Liver (tissue), 9 donors: ENCODE measurements around the gene ARHGEF7. TPM values are rescaled to one million over a fixed set of nuclear protein-coding genes. Genes with fewer than 3 reads are reported as not detected.

ENCODE experiments used
- DNase-seq: peaks from one replicate; pipeline ENCODE4 v3.0.0-alpha.2; 2017; ENCODE audit warnings: low spot score
- H3K27ac ChIP-seq, 2 donors: one replicate each; pipeline ENCODE4 v1.7.0; 2013; ENCODE audit warnings: inconsistent platforms in 2 of 2, low read length in 2 of 2, control low read depth in 1 of 2, low read depth in 1 of 2, mild to moderate bottlenecking in 1 of 2
- H3K27me3 ChIP-seq, 4 donors: one replicate each; pipeline versions ENCODE4 v1.6.1 to v1.7.0; 2013; ENCODE audit warnings: low read length in 3 of 4, inconsistent platforms in 1 of 4, mild to moderate bottlenecking in 1 of 4, moderate library complexity in 1 of 4; ENCODE audit not compliant: control insufficient read depth in 4 of 4, insufficient read depth in 4 of 4
- H3K36me3 ChIP-seq, 4 donors: one replicate each; pipeline versions ENCODE4 v1.6.1 to v1.7.0; 2013; ENCODE audit warnings: low read length in 3 of 4, mild to moderate bottlenecking in 3 of 4, low read depth in 1 of 4, moderate library complexity in 1 of 4; ENCODE audit not compliant: control insufficient read depth in 4 of 4, insufficient read depth in 3 of 4
- H3K4me1 ChIP-seq, 4 donors: one replicate each; pipeline versions ENCODE4 v1.6.1 to v1.7.0; 2013; ENCODE audit warnings: low read length in 3 of 4, mild to moderate bottlenecking in 3 of 4, moderate library complexity in 1 of 4; ENCODE audit not compliant: control insufficient read depth in 4 of 4, insufficient read depth in 4 of 4
- H3K4me3 ChIP-seq, 3 donors: one replicate each; pipeline versions ENCODE4 v1.6.1 to v1.7.0; 2013; ENCODE audit warnings: low read length in 3 of 3, control low read depth in 1 of 3, low read depth in 1 of 3, mild to moderate bottlenecking in 1 of 3
- H3K9ac ChIP-seq, 2 donors: one replicate each; pipeline ENCODE4 v1.7.0; 2013; ENCODE audit warnings: low read length in 2 of 2, mild to moderate bottlenecking in 2 of 2, moderate library complexity in 2 of 2, control low read depth in 1 of 2, low read depth in 1 of 2
- H3K9me3 ChIP-seq, 4 donors: one replicate each; pipeline versions ENCODE4 v1.6.1 to v1.7.0; 2013; ENCODE audit warnings: low read length in 3 of 4; ENCODE audit not compliant: control insufficient read depth in 4 of 4
- ATF3 ChIP-seq: IDR thresholded peaks from 2 replicates; pipeline ENCODE4 v1.6.1; 2016; ENCODE audit warnings: antibody characterized with exemption
- CTCF ChIP-seq: fragments of 150-350 bp; IDR thresholded peaks from 2 replicates; pipeline ENCODE4 v1.5.1; 2017; ENCODE audit warnings: improper control_type of control experiment, low read depth, low read length; ENCODE audit not compliant: missing input control
- EGR1 ChIP-seq, 2 donors: IDR thresholded peaks; 2 replicates each; pipeline ENCODE4 v1.6.1; 2016 to 2018; ENCODE audit warnings: antibody characterized with exemption in 2 of 2, low read depth in 2 of 2
- FOXA1 ChIP-seq: IDR thresholded peaks from 2 replicates; pipeline ENCODE4 v1.6.1; 2016; ENCODE audit warnings: antibody characterized with exemption
- FOXA2 ChIP-seq: IDR thresholded peaks from 2 replicates; pipeline ENCODE4 v1.6.1; 2016; ENCODE audit warnings: antibody characterized with exemption
- GABPA ChIP-seq, 2 donors: IDR thresholded peaks in 1 of 2; conservative IDR thresholded peaks in 1 of 2; 2 replicates each; pipeline ENCODE4 v1.6.1; 2016; ENCODE audit warnings: antibody characterized with exemption in 2 of 2, mild to moderate bottlenecking in 1 of 2, moderate library complexity in 1 of 2
- HNF4A ChIP-seq, 2 donors: conservative IDR thresholded peaks; 2 replicates each; pipeline ENCODE4 v1.6.1; 2016; ENCODE audit warnings: antibody characterized with exemption in 2 of 2, mild to moderate bottlenecking in 2 of 2
- HNF4G ChIP-seq: IDR thresholded peaks from 2 replicates; pipeline ENCODE4 v1.6.1; 2016; ENCODE audit warnings: antibody characterized with exemption
- JUND ChIP-seq, 2 donors: IDR thresholded peaks; 2 replicates each; pipeline ENCODE4 v1.6.1; 2016; ENCODE audit warnings: antibody characterized with exemption in 2 of 2
- NR2F2 ChIP-seq: IDR thresholded peaks from 2 replicates; pipeline ENCODE4 v1.6.1; 2016; ENCODE audit warnings: antibody characterized with exemption
- RAD21 ChIP-seq, 2 donors: IDR thresholded peaks; 2 replicates each; pipeline ENCODE4 v1.6.1; 2016; ENCODE audit warnings: antibody characterized with exemption in 2 of 2, mild to moderate bottlenecking in 2 of 2
- REST ChIP-seq: IDR thresholded peaks from 2 replicates; pipeline ENCODE4 v1.6.1; 2016; ENCODE audit warnings: antibody characterized with exemption, mild to moderate bottlenecking
- RXRA ChIP-seq, 2 donors: IDR thresholded peaks; 2 replicates each; pipeline ENCODE4 v1.6.1; 2017 to 2018; ENCODE audit warnings: antibody characterized with exemption in 2 of 2, mild to moderate bottlenecking in 1 of 2
- SP1 ChIP-seq: IDR thresholded peaks from 2 replicates; pipeline ENCODE4 v1.6.1; 2018; ENCODE audit warnings: antibody characterized with exemption, mild to moderate bottlenecking
- TAF1 ChIP-seq: conservative IDR thresholded peaks from 2 replicates; pipeline ENCODE4 v1.6.1; 2016; ENCODE audit warnings: antibody characterized with exemption, mild to moderate bottlenecking
- YY1 ChIP-seq: IDR thresholded peaks from 2 replicates; pipeline ENCODE4 v1.6.1; 2016; ENCODE audit warnings: antibody characterized with exemption, mild to moderate bottlenecking
- ZBTB33 ChIP-seq: IDR thresholded peaks from 2 replicates; pipeline ENCODE4 v1.6.1; 2016; ENCODE audit warnings: antibody characterized with exemption
- WGBS: extraction: QIAGEN DNeasy Blood & Tissue Kit; methylation state at CpG from one replicate; pipeline ENCODE4 v1.1.7; 2013; 5-methylcytosine and 5-hydroxymethylcytosine counted together
- polyA plus RNA-seq, 2 donors: library from polyadenylated mRNA; stranded (reverse) in 1 of 2; unstranded in 1 of 2; fragments of 200-250 nt in 1 of 2; fragments of >200 nt in 1 of 2; fragmentation: Nextera tagmentation in 1 of 2; extraction: Ambion mirVana in 1 of 2; gene quantifications; one replicate each; pipeline versions ENCODE4 v1.2.1 to v1.2.3, GENCODE V29; 2013 to 2015
- total RNA-seq, 2 donors: library from RNA; depleted of rRNA; stranded (reverse); fragments of >200 nt; gene quantifications; one replicate each; pipeline ENCODE4 v1.2.3, GENCODE V29; 2014
- TF ChIP-seq, protein P1 (sequence below): IDR thresholded peaks from 2 replicates; pipeline ENCODE4 v1.6.1; 2016; ENCODE audit warnings: antibody characterized with exemption
- donor health status: healthy.
- donor health status: healthy.
- donor health status: healthy.
- donor health status: healthy.
- donor health status: healthy.

The ARHGEF7 gene
- total and polyA plus RNA-seq, 4 donors = 10.3 to 37.5 (median 20.1) TPM

- Histone ChIP-seq H3K9me3 (no peaks in the 10 kb centered on the region), H3K4me1 (peaks cover 0 to 3% (median 0%) of the 10 kb centered on the region in 4 donors), H3K36me3 (peaks cover 0 to 50% (median 29%) of the 10 kb centered on the region in 4 donors), H3K9ac (no peak overlapping the region), H3K27me3 (no peaks in the 10 kb centered on the region), H3K27ac (no peak overlapping the region), H3K4me3 (no peak overlapping the region)
- DNase-seq = no peak
- TF ChIP-seq TAF1 = no peak
- no peak for TF ChIP-seq RXRA (IDR thresholded peaks at IDR 0.05)
- TF ChIP-seq HNF4A (conservative IDR thresholded peaks at IDR 0.05) = no peak
- no peak for TF ChIP-seq ATF3
- TF ChIP-seq, protein P1, sequence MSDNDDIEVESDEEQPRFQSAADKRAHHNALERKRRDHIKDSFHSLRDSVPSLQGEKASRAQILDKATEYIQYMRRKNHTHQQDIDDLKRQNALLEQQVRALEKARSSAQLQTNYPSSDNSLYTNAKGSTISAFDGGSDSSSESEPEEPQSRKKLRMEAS = no peak
- TF ChIP-seq EGR1 (IDR thresholded peaks at IDR 0.05; ENCODE audit: low read depth in 2 of 2) = no peak
- no peak for TF ChIP-seq SP1
- TF ChIP-seq YY1 = no peak
- TF ChIP-seq RAD21 (IDR thresholded peaks at IDR 0.05) = no peak
- no peak for TF ChIP-seq HNF4G
- no peak for TF ChIP-seq FOXA2
- TF ChIP-seq CTCF = no peak
- no peak for TF ChIP-seq FOXA1
- TF ChIP-seq REST = no peak
- TF ChIP-seq NR2F2 = no peak
- TF ChIP-seq ZBTB33 = no peak
- TF ChIP-seq JUND (IDR thresholded peaks at IDR 0.05) = no peak
- no peak for TF ChIP-seq GABPA (IDR thresholded peaks at IDR 0.05 in 1 of 2, conservative IDR thresholded peaks at IDR 0.05 in 1 of 2)
- WGBS = 98% methylated on average over 10 of the region's 10 CpGs
Observed at GRCh38 chr13:111269508-111269907, 154.4 kb downstream of the ARHGEF7 start.
